IMR-90 (cell line): Measurements from ENCODE around the gene TLCD2. TPM values are rescaled to one million over a fixed set of nuclear protein-coding genes. Genes with fewer than 3 reads are reported as not detected.

Experiments
- ATAC-seq: fragments of 200-7000 bp; cut with Tn5 transposase; 2 replicates; pipeline ENCODE4 v1.9.1; 2020; ENCODE audit warnings: low read depth, mild to moderate bottlenecking, moderate library complexity
- BruUV-seq: library from RNA; stranded (reverse); fragments of 400-500 nt; replicated peaks from 2 replicates; lab custom pipeline; 2021; lab: Mats Ljungman, UMichigan
- CTCF ChIA-PET: fragments of 300-600 bp; formaldehyde crosslinking; extraction: SDS; loops from one replicate; lab custom pipeline; 2021; ENCODE audit warnings: antibody characterized with exemption; lab: Yijun Ruan, JAX
- POLR2A ChIA-PET: fragments of 300-600 bp; sonication (Branson Sonifier 250); formaldehyde crosslinking; loops from one replicate; lab custom pipeline; 2022; ENCODE audit warnings: antibody characterized with exemption; ENCODE audit not compliant: unreplicated experiment; lab: Charles Lee
- DNase-seq: peaks from one replicate; pipeline ENCODE4 v3.0.0; 2013
- H2AFZ ChIP-seq: replicated peaks from 2 replicates; pipeline ENCODE3; 2013; ENCODE audit warnings: low read length, mild to moderate bottlenecking; ENCODE audit not compliant: poor library complexity
- H2AK5ac ChIP-seq: 2 replicates; pipeline ENCODE4 v1.6.1; 2013; ENCODE audit warnings: low read depth, low read length, inconsistent platforms
- H2AK9ac ChIP-seq: replicated peaks from 2 replicates; pipeline ENCODE3; 2013; ENCODE audit warnings: mild to moderate bottlenecking, low read depth, low read length, moderate library complexity; ENCODE audit not compliant: poor library complexity
- H2BK120ac ChIP-seq: 2 replicates; pipeline ENCODE4 v1.6.1; 2013; ENCODE audit warnings: low read depth, low read length, inconsistent platforms
- H2BK15ac ChIP-seq: 3 replicates; pipeline ENCODE4 v1.6.1; 2013; ENCODE audit warnings: low read depth, low read length, inconsistent platforms
- H2BK20ac ChIP-seq: 2 replicates; pipeline ENCODE4 v1.6.1; 2013; ENCODE audit warnings: low read depth, mild to moderate bottlenecking, inconsistent platforms, low read length, moderate library complexity
- H2BK5ac ChIP-seq: 2 replicates; pipeline ENCODE4 v1.6.1; 2013; ENCODE audit warnings: mild to moderate bottlenecking, low read depth, low read length, inconsistent platforms; ENCODE audit not compliant: poor library complexity, severe bottlenecking
- H3K14ac ChIP-seq: replicated peaks from 2 replicates; pipeline ENCODE4 v1.6.1; 2013; ENCODE audit warnings: low read depth, low read length, inconsistent platforms
- H3K18ac ChIP-seq: 2 replicates; pipeline ENCODE4 v1.6.1; 2013; ENCODE audit warnings: low read depth, low read length, control low read depth
- H3K23ac ChIP-seq: 2 replicates; pipeline ENCODE4 v1.6.1; 2013; ENCODE audit warnings: low read depth, low read length, inconsistent platforms
- H3K27ac ChIP-seq: 2 replicates; pipeline ENCODE4 v1.5.1; 2013; ENCODE audit warnings: mild to moderate bottlenecking, control low read depth, low read length; ENCODE audit not compliant: insufficient read depth
- H3K27me3 ChIP-seq: 2 replicates; pipeline ENCODE4 v1.6.1; 2013; ENCODE audit warnings: low read length; ENCODE audit not compliant: control insufficient read depth, insufficient read depth
- H3K36me3 ChIP-seq: 2 replicates; pipeline ENCODE4 v1.6.1; 2013; ENCODE audit warnings: low read length, mixed read lengths; ENCODE audit not compliant: control insufficient read depth, insufficient read depth
- H3K4ac ChIP-seq: 2 replicates; pipeline ENCODE4 v1.6.1; 2013; ENCODE audit warnings: low read depth, low read length, inconsistent platforms
- H3K4me1 ChIP-seq: 2 replicates; pipeline ENCODE4 v1.6.1; 2013; ENCODE audit warnings: low read length, mixed read lengths; ENCODE audit not compliant: control insufficient read depth, insufficient read depth
- H3K4me2 ChIP-seq: 2 replicates; pipeline ENCODE4 v1.6.1; 2013; ENCODE audit warnings: low read depth, mild to moderate bottlenecking, control low read depth, low read length, moderate library complexity
- H3K4me3 ChIP-seq: 2 replicates; pipeline ENCODE4 v1.5.1; 2013; ENCODE audit warnings: low read depth, mild to moderate bottlenecking, control low read depth, low read length, moderate library complexity; ENCODE audit not compliant: insufficient read depth
- H3K56ac ChIP-seq: 2 replicates; pipeline ENCODE4 v1.6.1; 2013; ENCODE audit warnings: low read length, inconsistent platforms; ENCODE audit not compliant: insufficient read depth; ENCODE audit errors: extremely low read depth
- H3K79me1 ChIP-seq, 2 experiments: 2 replicates each; pipeline ENCODE4 v1.6.1; 2013; ENCODE audit warnings: low read length in 2 of 2, inconsistent platforms in 1 of 2, low read depth in 1 of 2
- H3K9ac ChIP-seq: 2 replicates; pipeline ENCODE4 v1.6.1; 2013; ENCODE audit warnings: low read depth, low read length, control low read depth
- H3K9me1 ChIP-seq: 2 replicates; pipeline ENCODE4 v1.6.1; 2013; ENCODE audit warnings: low read length, inconsistent platforms; ENCODE audit not compliant: insufficient read depth
- H3K9me3 ChIP-seq: 2 replicates; pipeline ENCODE4 v1.6.1; 2013; ENCODE audit warnings: low read length; ENCODE audit not compliant: control insufficient read depth, insufficient read depth
- H4K20me1 ChIP-seq: 2 replicates; pipeline ENCODE4 v1.6.1; 2013; ENCODE audit warnings: low read length, inconsistent platforms; ENCODE audit not compliant: insufficient read depth
- H4K5ac ChIP-seq: 2 replicates; pipeline ENCODE4 v1.6.1; 2013; ENCODE audit warnings: mild to moderate bottlenecking, low read depth, low read length, control low read depth
- H4K8ac ChIP-seq, 2 experiments: 2 replicates each; pipeline ENCODE4 v1.6.1; 2013; ENCODE audit warnings: low read depth in 2 of 2, low read length in 2 of 2, control low read depth in 1 of 2, inconsistent platforms in 1 of 2
- H4K91ac ChIP-seq: 2 replicates; pipeline ENCODE4 v1.6.1; 2013; ENCODE audit warnings: low read depth, low read length, inconsistent platforms; ENCODE audit not compliant: insufficient read depth
- BHLHE40 ChIP-seq: fragments of 150-350 bp; IDR thresholded peaks from 2 replicates; pipeline ENCODE4 v1.6.1; 2016; ENCODE audit warnings: mild to moderate bottlenecking, low read depth, low read length
- CEBPB ChIP-seq: IDR thresholded peaks from 2 replicates; pipeline ENCODE4 v1.6.1; 2012; ENCODE audit warnings: low read depth, low read length, improper control_type of control experiment
- CHD1 ChIP-seq: IDR thresholded peaks from 2 replicates; pipeline ENCODE4 v1.6.1; 2012; ENCODE audit warnings: low read depth, low read length, improper control_type of control experiment
- FOS ChIP-seq: fragments of 150-350 bp; IDR thresholded peaks from 2 replicates; pipeline ENCODE4 v1.6.1; 2016; ENCODE audit warnings: low read depth, low read length
- MAFK ChIP-seq: IDR thresholded peaks from 2 replicates; pipeline ENCODE4 v1.6.1; 2012; ENCODE audit warnings: low read depth, low read length, improper control_type of control experiment
- MAZ ChIP-seq: IDR thresholded peaks from 2 replicates; pipeline ENCODE4 v1.6.1; 2012; ENCODE audit warnings: low read depth, mild to moderate bottlenecking, low read length, improper control_type of control experiment, moderate library complexity, borderline replicate concordance
- NFE2L2 ChIP-seq: fragments of 150-350 bp; IDR thresholded peaks from 2 replicates; pipeline ENCODE4 v1.6.1; 2016; ENCODE audit warnings: low read depth, mild to moderate bottlenecking, low read length
- POLR2A ChIP-seq: IDR thresholded peaks from 2 replicates; pipeline ENCODE4 v1.6.1; 2012; ENCODE audit warnings: mild to moderate bottlenecking, low read depth, low read length
- RAD21 ChIP-seq: IDR thresholded peaks from 2 replicates; pipeline ENCODE4 v1.6.1; 2012; ENCODE audit warnings: low read length, improper control_type of control experiment
- RCOR1 ChIP-seq: IDR thresholded peaks from 2 replicates; pipeline ENCODE4 v1.6.1; 2012; ENCODE audit warnings: mild to moderate bottlenecking, low read length, improper control_type of control experiment; ENCODE audit not compliant: insufficient replicate concordance
- RFX5 ChIP-seq: IDR thresholded peaks from 2 replicates; pipeline ENCODE4 v1.8.0; 2012; ENCODE audit warnings: low read depth, mild to moderate bottlenecking, low read length, moderate library complexity
- SMC3 ChIP-seq: fragments of 150-350 bp; IDR thresholded peaks from 2 replicates; pipeline ENCODE4 v1.6.1; 2016; ENCODE audit warnings: low read depth, mild to moderate bottlenecking, antibody characterized with exemption, low read length, moderate library complexity
- WGBS, 2 experiments: methylation state at CpG; one replicate each; pipeline versions ENCODE4 v1.1.5 to v1.1.7; 2013; ENCODE audit warnings: missing lambda C conversion rate in 2 of 2; ENCODE audit not compliant: insufficient read length in 1 of 2; ENCODE audit errors: extremely low coverage in 2 of 2; 5-methylcytosine and 5-hydroxymethylcytosine counted together
- dilution Hi-C: fragments of 300-500 bp; cut with HindIII; formaldehyde crosslinking; loops from one replicate; pipeline ENCODE4 v1.14.3; 2018; ENCODE audit warnings: low sequenced_read_pairs; ENCODE audit not compliant: unreplicated experiment
- in situ Hi-C: fragments of 300-500 bp; cut with MboI; formaldehyde crosslinking; loops from 3 replicates; pipeline ENCODE4 v1.14.3; 2019; ENCODE audit warnings: low sequenced_read_pairs, inconsistent platforms, mixed read lengths
- intact Hi-C: fragments of 100-400 bp; cut with micrococcal nuclease; formaldehyde crosslinking; loops from 2 replicates; pipeline ENCODE4 v1.10.0; 2022
- polyA plus RNA-seq, 3 experiments: library from polyadenylated mRNA; depleted of rRNA; stranded (reverse); fragments of >200 nt; gene quantifications; 2 replicates each; pipeline ENCODE4 v1.2.3, GENCODE V29; 2012; ENCODE audit warnings: low replicate concordance in 1 of 3
- total RNA-seq: library from RNA; depleted of rRNA; stranded (reverse); fragments of >200 nt; gene quantifications from 2 replicates; pipeline ENCODE4 v1.2.3, GENCODE V29; 2012
- TF ChIP-seq, protein P1 (sequence below): conservative IDR thresholded peaks from 2 replicates; pipeline ENCODE4 v1.5.1; 2012; ENCODE audit warnings: mild to moderate bottlenecking, low read depth, low read length, improper control_type of control experiment
- TF ChIP-seq, protein P2 (sequence below): fragments of 150-350 bp; IDR thresholded peaks from 2 replicates; pipeline ENCODE4 v1.6.1; 2017; ENCODE audit warnings: mild to moderate bottlenecking, antibody characterized with exemption, low read length, low read depth
- TF ChIP-seq, protein P3 (sequence below): fragments of 150-350 bp; IDR thresholded peaks from 2 replicates; pipeline ENCODE4 v1.6.1; 2016; ENCODE audit warnings: low read depth, mild to moderate bottlenecking, low read length, moderate library complexity, borderline replicate concordance

TLCD2 gene
- total and polyA plus RNA-seq, 2 of the 4 experiments (the other 2 are of a cell fraction), result 0.72 to 1.2 TPM

DNA sequence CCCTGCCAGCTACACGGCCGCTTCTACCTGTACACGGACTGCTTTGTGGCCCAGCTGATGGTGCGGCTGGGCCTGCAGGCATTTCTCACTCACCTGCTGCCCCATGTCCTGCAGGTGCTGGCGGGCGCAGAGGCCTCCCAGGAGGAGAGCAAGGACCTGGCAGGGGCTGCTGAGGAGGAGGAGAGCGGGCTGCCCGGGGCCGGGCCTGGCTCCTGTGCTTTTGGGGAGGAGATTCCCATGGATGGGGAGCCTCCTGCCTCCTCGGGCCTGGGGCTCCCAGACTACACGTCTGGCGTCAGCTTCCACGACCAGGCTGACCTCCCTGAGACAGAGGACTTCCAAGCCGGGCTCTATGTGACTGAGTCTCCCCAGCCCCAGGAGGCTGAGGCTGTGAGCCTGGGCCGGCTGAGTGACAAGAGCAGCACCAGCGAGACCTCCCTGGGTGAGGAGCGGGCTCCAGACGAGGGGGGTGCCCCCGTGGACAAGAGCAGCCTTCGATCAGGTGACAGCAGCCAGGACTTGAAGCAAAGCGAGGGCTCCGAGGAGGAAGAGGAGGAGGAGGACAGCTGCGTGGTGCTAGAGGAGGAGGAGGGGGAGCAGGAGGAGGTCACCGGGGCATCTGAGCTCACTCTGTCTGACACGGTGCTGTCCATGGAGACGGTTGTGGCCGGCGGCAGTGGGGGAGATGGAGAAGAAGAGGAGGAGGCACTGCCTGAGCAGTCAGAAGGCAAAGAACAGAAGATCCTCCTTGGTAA is 17.9 kb upstream of the TLCD2 start:
- BruUV-seq, result no TSS peak
- Histone ChIP-seq H2AFZ (no peak overlapping the region), H3K36me3 (peaks cover 30% of the 10 kb centered on the region; the same call in 1 of the 2 replicates), H3K23ac (no peak overlapping the region), H4K91ac (no peak overlapping the region), H3K4me2 (no peak overlapping the region), H3K18ac (no peak overlapping the region), H2BK5ac (no peak overlapping the region), H3K14ac (no peak overlapping the region), H2BK15ac (no peak overlapping the region), H2BK120ac (no peak overlapping the region), H3K4ac (no peak overlapping the region), H3K4me3 (no peak overlapping the region), H3K27ac (no peak overlapping the region), H3K9ac (no peak overlapping the region), H4K5ac (no peak overlapping the region), H2AK5ac (no peak overlapping the region), H2AK9ac (no peak overlapping the region), H3K79me1 (peaks cover 10 to 28% of the 10 kb centered on the region in 2 experiments), H2BK20ac (no peak overlapping the region), H3K9me1 (peaks cover 11% of the 10 kb centered on the region), H4K20me1 (no peaks in the 10 kb centered on the region), H3K27me3 (no peaks in the 10 kb centered on the region), H3K4me1 (peaks cover 9% of the 10 kb centered on the region), H4K8ac (no peak overlapping the region), H3K56ac (no peak overlapping the region), H3K9me3 (no peaks in the 10 kb centered on the region)
- DNase-seq (no peak), ATAC-seq (no peak)
- CTCF ChIA-PET, result no interaction called here
- intact Hi-C loops, result no loop called here
- WGBS, 2 experiments, result 83% methylated on average over 19 of the region's 28 CpGs; no CpG with 5 or more reads in 1 of the 2 experiments
- dilution Hi-C loops, result no loop called here
- in situ Hi-C loops, result no loop called here
- POLR2A ChIA-PET, result interaction anchor here (0.5 to 1.1 kb wide), 2 partner anchors 12 to 194 kb away, joined by 3 read pairs; no protein-coding TSS in a partner anchor
- TF ChIP-seq MAZ, result no peak
- TF ChIP-seq RAD21, result no peak
- TF ChIP-seq MAFK, result no peak
- TF ChIP-seq SMC3, result no peak
- TF ChIP-seq CEBPB, result no peak
- no peak for TF ChIP-seq BHLHE40
- TF ChIP-seq, protein P1, sequence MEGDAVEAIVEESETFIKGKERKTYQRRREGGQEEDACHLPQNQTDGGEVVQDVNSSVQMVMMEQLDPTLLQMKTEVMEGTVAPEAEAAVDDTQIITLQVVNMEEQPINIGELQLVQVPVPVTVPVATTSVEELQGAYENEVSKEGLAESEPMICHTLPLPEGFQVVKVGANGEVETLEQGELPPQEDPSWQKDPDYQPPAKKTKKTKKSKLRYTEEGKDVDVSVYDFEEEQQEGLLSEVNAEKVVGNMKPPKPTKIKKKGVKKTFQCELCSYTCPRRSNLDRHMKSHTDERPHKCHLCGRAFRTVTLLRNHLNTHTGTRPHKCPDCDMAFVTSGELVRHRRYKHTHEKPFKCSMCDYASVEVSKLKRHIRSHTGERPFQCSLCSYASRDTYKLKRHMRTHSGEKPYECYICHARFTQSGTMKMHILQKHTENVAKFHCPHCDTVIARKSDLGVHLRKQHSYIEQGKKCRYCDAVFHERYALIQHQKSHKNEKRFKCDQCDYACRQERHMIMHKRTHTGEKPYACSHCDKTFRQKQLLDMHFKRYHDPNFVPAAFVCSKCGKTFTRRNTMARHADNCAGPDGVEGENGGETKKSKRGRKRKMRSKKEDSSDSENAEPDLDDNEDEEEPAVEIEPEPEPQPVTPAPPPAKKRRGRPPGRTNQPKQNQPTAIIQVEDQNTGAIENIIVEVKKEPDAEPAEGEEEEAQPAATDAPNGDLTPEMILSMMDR, result no peak
- no peak for TF ChIP-seq NFE2L2
- TF ChIP-seq CHD1, result no peak
- TF ChIP-seq, protein P2, sequence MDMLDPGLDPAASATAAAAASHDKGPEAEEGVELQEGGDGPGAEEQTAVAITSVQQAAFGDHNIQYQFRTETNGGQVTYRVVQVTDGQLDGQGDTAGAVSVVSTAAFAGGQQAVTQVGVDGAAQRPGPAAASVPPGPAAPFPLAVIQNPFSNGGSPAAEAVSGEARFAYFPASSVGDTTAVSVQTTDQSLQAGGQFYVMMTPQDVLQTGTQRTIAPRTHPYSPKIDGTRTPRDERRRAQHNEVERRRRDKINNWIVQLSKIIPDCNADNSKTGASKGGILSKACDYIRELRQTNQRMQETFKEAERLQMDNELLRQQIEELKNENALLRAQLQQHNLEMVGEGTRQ, result no peak
- TF ChIP-seq RFX5, result no peak
- no peak for TF ChIP-seq RCOR1
- TF ChIP-seq POLR2A, result no peak
- TF ChIP-seq, protein P3, sequence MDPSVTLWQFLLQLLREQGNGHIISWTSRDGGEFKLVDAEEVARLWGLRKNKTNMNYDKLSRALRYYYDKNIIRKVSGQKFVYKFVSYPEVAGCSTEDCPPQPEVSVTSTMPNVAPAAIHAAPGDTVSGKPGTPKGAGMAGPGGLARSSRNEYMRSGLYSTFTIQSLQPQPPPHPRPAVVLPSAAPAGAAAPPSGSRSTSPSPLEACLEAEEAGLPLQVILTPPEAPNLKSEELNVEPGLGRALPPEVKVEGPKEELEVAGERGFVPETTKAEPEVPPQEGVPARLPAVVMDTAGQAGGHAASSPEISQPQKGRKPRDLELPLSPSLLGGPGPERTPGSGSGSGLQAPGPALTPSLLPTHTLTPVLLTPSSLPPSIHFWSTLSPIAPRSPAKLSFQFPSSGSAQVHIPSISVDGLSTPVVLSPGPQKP, result no peak
- TF ChIP-seq FOS, result no peak
